Osteoblast (primary cell): ENCODE results near the gene GPN3. TPM values are rescaled to one million over a fixed set of nuclear protein-coding genes. Genes with fewer than 3 reads are reported as not detected.
"Not testable (repeated sequence)": the region's sequence is repeated elsewhere in the genome, so short reads cannot be mapped to it uniquely, and the experiment has no call there.

Experiments used
- DNase-seq: peaks from one replicate; pipeline ENCODE4 v3.0.0; 2011; ENCODE audit warnings: low spot score, mixed read lengths; ENCODE audit not compliant: insufficient read length; ENCODE audit errors: missing footprints
- H2AFZ ChIP-seq: 2 replicates; pipeline ENCODE4 v1.6.0; 2011; ENCODE audit warnings: mild to moderate bottlenecking, low read length
- H3K27ac ChIP-seq: 2 replicates; pipeline ENCODE4 v1.5.1; 2011; ENCODE audit warnings: mild to moderate bottlenecking, low read depth, low read length, moderate library complexity
- H3K27me3 ChIP-seq: 2 replicates; pipeline ENCODE4 v1.6.0; 2012; ENCODE audit warnings: mild to moderate bottlenecking, control low read depth, inconsistent platforms, low read length, moderate library complexity; ENCODE audit not compliant: insufficient read depth
- H3K36me3 ChIP-seq: 2 replicates; pipeline ENCODE4 v1.5.1; 2011; ENCODE audit warnings: mild to moderate bottlenecking, low read length, control low read depth, moderate library complexity; ENCODE audit not compliant: insufficient read depth
- H3K4me1 ChIP-seq: 2 replicates; pipeline ENCODE4 v1.5.1; 2011; ENCODE audit warnings: mild to moderate bottlenecking, low read length, control low read depth, moderate library complexity; ENCODE audit not compliant: insufficient read depth
- H3K4me2 ChIP-seq: 2 replicates; pipeline ENCODE4 v1.6.0; 2011; ENCODE audit warnings: mild to moderate bottlenecking, low read length; ENCODE audit not compliant: insufficient read depth
- H3K4me3 ChIP-seq: fragments of 200-600 bp; sonication (generic); 3 replicates; pipeline ENCODE4 v1.5.1; 2012; ENCODE audit warnings: mild to moderate bottlenecking, low read length, inconsistent platforms; ENCODE audit not compliant: insufficient read depth
- H3K79me2 ChIP-seq: 2 replicates; pipeline ENCODE4 v1.6.0; 2012; ENCODE audit warnings: mild to moderate bottlenecking, low read length, control low read depth, inconsistent platforms; ENCODE audit not compliant: insufficient read depth
- H3K9me3 ChIP-seq: 2 replicates; pipeline ENCODE4 v1.5.1; 2011; ENCODE audit warnings: low read depth, low read length, control low read depth
- H4K20me1 ChIP-seq: 2 replicates; pipeline ENCODE4 v1.6.0; 2012; ENCODE audit warnings: mild to moderate bottlenecking, low read length, control low read depth; ENCODE audit not compliant: insufficient read depth
- CTCF ChIP-seq: IDR thresholded peaks from 2 replicates; pipeline ENCODE4 v1.5.1; 2011; ENCODE audit warnings: mild to moderate bottlenecking, low read depth, low read length, moderate library complexity; ENCODE audit errors: extremely low read depth
- total RNA-seq: library from RNA; depleted of rRNA; stranded (reverse); fragments of >200 nt; gene quantifications from 2 replicates; pipeline ENCODE4 v1.2.3, GENCODE V29; 2012

The GPN3 gene
- total RNA-seq, 1 donor, result 12.3 TPM

GRCh38 chr12:110424237-110424636, 43.8 kb downstream of the GPN3 start:
- no peaks in the 10 kb centered on the region for H3K36me3 ChIP-seq
- no peaks in the 10 kb centered on the region for H3K9me3 ChIP-seq
- peaks cover 9% of the 10 kb centered on the region for H3K27me3 ChIP-seq
- no peak for TF ChIP-seq CTCF
- DNase-seq, result no peak
- H2AFZ ChIP-seq, result peak overlapping the region; percentile 32
- no peak overlapping the region for H3K27ac ChIP-seq
- H3K4me3 ChIP-seq, result no peak overlapping the region
- H3K4me1 ChIP-seq, result no peaks in the 10 kb centered on the region
- H3K4me2 ChIP-seq, result no peak overlapping the region
- H3K79me2 ChIP-seq, result no peaks in the 10 kb centered on the region
- H4K20me1 ChIP-seq, result no peaks in the 10 kb centered on the region

DNA sequence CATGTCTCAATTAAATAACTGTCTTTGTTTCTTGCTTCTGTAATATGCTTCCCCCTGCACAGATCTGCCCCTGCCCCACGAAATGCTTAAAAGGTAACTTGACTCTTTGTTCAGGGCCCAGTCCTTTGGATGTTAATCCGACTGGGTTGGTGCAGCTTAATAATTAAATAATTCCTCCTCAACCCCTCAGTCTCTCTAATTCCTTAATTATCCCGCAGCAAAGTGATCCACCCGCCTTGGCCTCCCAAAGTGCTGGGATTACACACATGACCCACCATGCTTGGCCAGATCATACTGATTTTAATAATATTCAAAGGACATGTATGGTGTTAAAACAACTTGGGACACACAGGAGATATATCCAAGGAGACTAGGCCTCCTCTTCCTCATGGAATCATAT, 46.4 kb downstream of the GPN3 start:
- Histone ChIP-seq H3K36me3 (no peaks in the 10 kb centered on the region), H3K4me1 (no peaks in the 10 kb centered on the region), H3K27me3 (peaks cover 12% of the 10 kb centered on the region), H4K20me1 (no peaks in the 10 kb centered on the region), H2AFZ (no peak overlapping the region), H3K4me2 (no peak overlapping the region), H3K27ac (no peak overlapping the region), H3K4me3 (no peak overlapping the region), H3K9me3 (no peaks in the 10 kb centered on the region), H3K79me2 (no peaks in the 10 kb centered on the region)
- no peak for DNase-seq
- no peak for TF ChIP-seq CTCF

- no peak overlapping the region for H3K4me3 ChIP-seq
- no peak for DNase-seq
- H3K36me3 ChIP-seq, result no peaks in the 10 kb centered on the region
- H3K4me2 ChIP-seq, result no peak overlapping the region
- TF ChIP-seq CTCF, result no peak
- no peak overlapping the region for H3K27ac ChIP-seq
- no peaks in the 10 kb centered on the region for H4K20me1 ChIP-seq
- H2AFZ ChIP-seq, result no peak overlapping the region
- H3K4me1 ChIP-seq, result no peaks in the 10 kb centered on the region
- no peaks in the 10 kb centered on the region for H3K79me2 ChIP-seq
- H3K9me3 ChIP-seq, result no peaks in the 10 kb centered on the region
- H3K27me3 ChIP-seq, result peaks cover 12% of the 10 kb centered on the region
Measured at GRCh38 chr12:110421159-110421661, 46.8 kb downstream of the GPN3 start.

- not testable (repeated sequence) for H2AFZ ChIP-seq, H4K20me1 ChIP-seq, H3K27ac ChIP-seq, DNase-seq, H3K4me2 ChIP-seq, H3K79me2 ChIP-seq, H3K4me1 ChIP-seq, H3K9me3 ChIP-seq, H3K36me3 ChIP-seq, H3K4me3 ChIP-seq
- peaks cover 12% of the 10 kb centered on the region for H3K27me3 ChIP-seq
Measured at GRCh38 chr12:110420644-110421043, 47.4 kb downstream of the GPN3 start.

- H3K4me3 ChIP-seq, H3K36me3 ChIP-seq: not testable (repeated sequence)
Measured at GRCh38 chr12:110417113-110417512, 50.9 kb downstream of the GPN3 start.

DNA sequence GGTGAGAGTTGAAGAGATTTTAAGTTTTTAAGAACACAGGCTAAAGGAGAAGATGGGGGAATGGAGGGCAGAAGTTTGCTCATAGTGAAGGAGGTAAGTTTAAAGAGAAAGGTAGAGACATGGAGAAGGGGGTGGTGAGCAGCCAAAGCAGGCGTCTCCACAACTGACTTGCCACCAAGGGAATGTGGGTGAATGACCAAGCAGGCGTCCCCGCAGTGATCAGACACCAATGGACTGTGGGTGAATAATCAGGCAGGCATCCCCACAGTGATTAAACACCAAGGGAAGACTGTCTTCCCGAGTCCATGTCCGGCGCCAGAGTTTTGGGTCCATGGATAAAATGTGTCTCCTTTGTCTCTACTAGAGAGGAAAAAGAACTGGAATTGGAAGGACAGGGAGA, 58.0 kb downstream of the GPN3 start:
- not testable (repeated sequence) for H4K20me1 ChIP-seq, H3K4me3 ChIP-seq, H3K9me3 ChIP-seq, H3K36me3 ChIP-seq, H3K27me3 ChIP-seq, H3K4me1 ChIP-seq, H3K27ac ChIP-seq, H3K79me2 ChIP-seq
- H2AFZ ChIP-seq, result peak overlapping the region; percentile 54
- H3K4me2 ChIP-seq, result peak overlapping the region; percentile 53
- DNase-seq, result peak; percentile 17

More at GRCh38 chr12:110417113-110417512, 50.9 kb downstream of the GPN3 start:
- H3K9me3 ChIP-seq, H2AFZ ChIP-seq, H4K20me1 ChIP-seq, H3K79me2 ChIP-seq, H3K27me3 ChIP-seq, H3K4me2 ChIP-seq, H3K27ac ChIP-seq, H3K4me1 ChIP-seq: not testable (repeated sequence)
- peak; percentile 60 for DNase-seq

- peaks cover 31% of the 10 kb centered on the region for H3K79me2 ChIP-seq
- H2AFZ ChIP-seq, H4K20me1 ChIP-seq, H3K9me3 ChIP-seq, DNase-seq, H3K27me3 ChIP-seq, H3K27ac ChIP-seq, H3K4me2 ChIP-seq, H3K4me1 ChIP-seq, H3K4me3 ChIP-seq: not testable (repeated sequence)
- peaks cover 11% of the 10 kb centered on the region for H3K36me3 ChIP-seq
Measured at GRCh38 chr12:110405126-110405662, 62.9 kb downstream of the GPN3 start.
